K562 (cell line): Measurements from ENCODE around the gene TCP10L. TPM values are rescaled to one million over a fixed set of nuclear protein-coding genes. Genes with fewer than 3 reads are reported as not detected.

Experiments
- ATAC-seq: fragments of 200-7000 bp; cut with Tn5 transposase; 3 replicates; pipeline ENCODE4 v1.9.1; 2020; ENCODE audit warnings: moderate library complexity
- Bru-seq: library from RNA; stranded (reverse); fragments of 400-500 nt; gene quantifications from one replicate; lab custom pipeline; 2021; lab: Mats Ljungman, UMichigan
- BruChase-seq, 2 experiments: library from RNA; stranded (reverse); fragments of 400-500 nt; gene quantifications; one replicate each; lab custom pipeline; 2021; lab: Mats Ljungman, UMichigan
- BruUV-seq: library from RNA; stranded (reverse); fragments of 400-500 nt; replicated peaks from 2 replicates; lab custom pipeline; 2021; lab: Mats Ljungman, UMichigan
- CTCF ChIA-PET: fragments of 300-600 bp; formaldehyde crosslinking; extraction: SDS; loops from one replicate; lab custom pipeline; 2021; ENCODE audit warnings: low intra/inter-chr PET ratio; lab: Yijun Ruan, JAX
- POLR2A ChIA-PET: fragments of 300-600, 350-650 bp; sonication (Branson Sonifier 250); formaldehyde crosslinking; extraction: SDS; loops from one replicate; lab custom pipeline; 2021; ENCODE audit warnings: antibody characterized with exemption, inconsistent platforms; lab: Yijun Ruan, JAX
- DNase-seq, 4 experiments: peaks; one replicate each; pipeline versions ENCODE4 v3.0.0 to v3.0.0-alpha.2; 2011 to 2018; ENCODE audit warnings: low spot score in 3 of 4, mixed read lengths in 3 of 4; ENCODE audit errors: extremely low read depth in 1 of 4
- FAIRE-seq: peaks from 2 replicates; lab custom pipeline; 2011; peaks lifted over from hg19 to GRCh38; lab: Jason Lieb, UNC
- H2AFZ ChIP-seq: 2 replicates; pipeline ENCODE4 v1.6.0; 2011; ENCODE audit warnings: low read depth, low read length, control low read depth, inconsistent platforms
- H3K27ac ChIP-seq: fragments of 200-600 bp; 3 replicates; pipeline ENCODE4 v1.8.0; 2011; ENCODE audit warnings: low read depth, mild to moderate bottlenecking, control low read depth, inconsistent platforms, low read length, moderate library complexity, mixed read lengths; ENCODE audit errors: extremely low read depth
- H3K27me3 ChIP-seq, 2 experiments: fragments of 300-600 bp in 1 of 2; 2 replicates in 1 of 2; 3 replicates in 1 of 2; pipeline versions ENCODE4 v1.6.0 to v1.8.0; 2011; ENCODE audit warnings: inconsistent platforms in 2 of 2, low read length in 2 of 2, mild to moderate bottlenecking in 1 of 2, mixed read lengths in 1 of 2, moderate library complexity in 1 of 2; ENCODE audit not compliant: control insufficient read depth in 2 of 2, insufficient read depth in 2 of 2
- H3K36me3 ChIP-seq: fragments of 300-600 bp; 3 replicates; pipeline ENCODE4 v1.8.0; 2011; ENCODE audit warnings: mild to moderate bottlenecking, low read length, inconsistent platforms; ENCODE audit not compliant: control insufficient read depth, insufficient read depth
- H3K4me1 ChIP-seq, 2 experiments: fragments of 200-600 bp in 1 of 2; replicated peaks in 1 of 2; 2 replicates in 1 of 2; 3 replicates in 1 of 2; pipeline versions ENCODE4 v1.5.1 to v1.8.0; 2011; ENCODE audit warnings: inconsistent platforms in 2 of 2, low read length in 2 of 2, mild to moderate bottlenecking in 1 of 2, mixed read lengths in 1 of 2, moderate library complexity in 1 of 2; ENCODE audit not compliant: control insufficient read depth in 2 of 2, insufficient read depth in 2 of 2
- H3K4me2 ChIP-seq: 2 replicates; pipeline ENCODE4 v1.6.1; 2011; ENCODE audit warnings: low read length, control low read depth, inconsistent platforms, mixed read lengths; ENCODE audit not compliant: insufficient read depth
- H3K4me3 ChIP-seq: fragments of 200-600 bp; sonication (generic), shearing (Covaris generic); 2 replicates; pipeline ENCODE4 v1.5.1; 2016; ENCODE audit warnings: control low read depth, inconsistent platforms
- H3K79me2 ChIP-seq: fragments of 200-600 bp; 3 replicates; pipeline ENCODE4 v1.8.0; 2011; ENCODE audit warnings: low read length, inconsistent platforms; ENCODE audit not compliant: control insufficient read depth, insufficient read depth
- H3K9ac ChIP-seq, 2 experiments: 2 replicates each; pipeline versions ENCODE4 v1.6.0 to v1.6.1; 2011; ENCODE audit warnings: low read depth in 2 of 2, low read length in 2 of 2, control low read depth in 1 of 2, inconsistent platforms in 1 of 2, mild to moderate bottlenecking in 1 of 2, mixed read lengths in 1 of 2; ENCODE audit not compliant: insufficient read depth in 1 of 2
- H3K9me1 ChIP-seq: one replicate; pipeline ENCODE4 v1.6.0; 2011; ENCODE audit warnings: inconsistent platforms, mild to moderate bottlenecking, low read length, moderate library complexity; ENCODE audit not compliant: control insufficient read depth, insufficient read depth
- H3K9me3 ChIP-seq: replicated peaks from 2 replicates; pipeline ENCODE4 v1.5.1; 2011; ENCODE audit warnings: low read depth, low read length, inconsistent platforms; ENCODE audit not compliant: control insufficient read depth, insufficient read depth
- H4K20me1 ChIP-seq: replicated peaks from 2 replicates; pipeline ENCODE4 v1.6.1; 2011; ENCODE audit warnings: low read length, inconsistent platforms, mixed read lengths; ENCODE audit not compliant: control insufficient read depth, insufficient read depth
- CHD1 ChIP-seq: fragments of 200-600 bp; sonication (generic); IDR thresholded peaks from one replicate; pipeline ENCODE4 v1.6.1; 2012; ENCODE audit warnings: mild to moderate bottlenecking, moderate library complexity, low read length, inconsistent platforms
- ELF1 ChIP-seq: fragments of 200-800 bp; sonication (Bioruptor generic); IDR thresholded peaks from 2 replicates; pipeline ENCODE4 v1.6.1; 2016; ENCODE audit warnings: missing genetic modification characterization, missing compliant biosample characterization
- HNRNPH1 ChIP-seq: fragments of 200-400 bp; formaldehyde crosslinking; optimal IDR thresholded peaks from 2 replicates; pipeline ENCODE3; 2017; ENCODE audit warnings: low read depth, mild to moderate bottlenecking, low read length, moderate library complexity
- SAFB2 ChIP-seq: fragments of 200-400 bp; formaldehyde crosslinking; IDR thresholded peaks from 2 replicates; pipeline ENCODE4 v1.6.1; 2018; ENCODE audit warnings: borderline replicate concordance, low read length, low read depth, moderate library complexity; ENCODE audit not compliant: severe bottlenecking
- SPI1 ChIP-seq: IDR thresholded peaks from 2 replicates; pipeline ENCODE4 v1.6.1; 2011; ENCODE audit warnings: low read depth, low read length, control low read depth, borderline replicate concordance
- SUPT5H ChIP-seq: fragments of 450-650 bp; IDR thresholded peaks from 2 replicates; pipeline ENCODE4 v1.6.1; 2016
- ZFP91 ChIP-seq: sonication (generic); formaldehyde crosslinking; IDR thresholded peaks from 2 replicates; pipeline ENCODE4 v1.8.0; 2022; ENCODE audit warnings: mild to moderate bottlenecking, missing genetic modification reagents
- WGBS: fragments of 100-300 bp; shearing (Covaris generic); methylation state at CpG from one replicate; pipeline ENCODE4 v1.1.6; 2016; ENCODE audit warnings: low coverage, mixed read lengths; ENCODE audit not compliant: insufficient coverage; ENCODE audit errors: missing lambda C conversion rate; 5-methylcytosine and 5-hydroxymethylcytosine counted together
- in situ Hi-C: fragments of 300-500 bp; cut with MboI; formaldehyde crosslinking; loops from 4 replicates; pipeline ENCODE4 v1.15.0; 2018; ENCODE audit warnings: inconsistent platforms, mixed read lengths
- intact Hi-C: fragments of 100-400 bp; cut with micrococcal nuclease; formaldehyde crosslinking; loops from 2 replicates; pipeline ENCODE4 v1.14.2; 2022
- long read RNA-seq, 3 experiments: library from polyadenylated mRNA in 2 of 3; library from RNA in 1 of 3; unstranded in 2 of 3; stranded (forward) in 1 of 3; transcript quantifications; one replicate each; pipeline ENCODE4 v2.0.0, GENCODE V29; 2019 to 2022
- polyA minus RNA-seq, 3 experiments: library from RNA; depleted of rRNA, polyadenylated mRNA; stranded (reverse); fragments of >200 nt; gene quantifications; 2 replicates each; pipeline ENCODE4 v1.2.3, GENCODE V29; 2011
- polyA plus RNA-seq, 8 experiments: library from polyadenylated mRNA; depleted of rRNA in 4 of 8; stranded (reverse) in 5 of 8; unstranded in 3 of 8; fragments of >200 nt; fragmentation: Nextera tagmentation in 2 of 8; fragmentation: Illumina TruSeq in 1 of 8; extraction: Ambion mirVana in 2 of 8; extraction: Trizol in 1 of 8; gene quantifications; 2 replicates each; pipeline versions ENCODE4 v1.2.1 to v1.2.3, GENCODE V29; 2011 to 2014; ENCODE audit warnings: inconsistent platforms in 1 of 8, missing spikeins in 1 of 8
- total RNA-seq, 7 experiments: library from RNA; depleted of rRNA in 6 of 7; stranded (reverse); fragments of >200 nt in 6 of 7; fragmentation: Illumina TruSeq in 2 of 7; extraction: Trizol in 2 of 7; gene quantifications; 2 replicates each; pipeline versions ENCODE4 v1.2.1 to v1.2.3, GENCODE V29; 2011 to 2021; ENCODE audit warnings: low replicate concordance in 1 of 7

The TCP10L gene, protein sequence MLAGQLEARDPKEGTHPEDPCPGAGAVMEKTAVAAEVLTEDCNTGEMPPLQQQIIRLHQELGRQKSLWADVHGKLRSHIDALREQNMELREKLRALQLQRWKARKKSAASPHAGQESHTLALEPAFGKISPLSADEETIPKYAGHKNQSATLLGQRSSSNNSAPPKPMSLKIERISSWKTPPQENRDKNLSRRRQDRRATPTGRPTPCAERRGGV
- 0.30 and 0.55 TPM in 2 replicates for total RNA-seq (2011; cell fraction: chromatin; rRNA removed; ENCODE audit: low replicate concordance)
- not detected in 2 replicates for total RNA-seq (2011; cell fraction: nucleolus; rRNA removed)
- total RNA-seq (2011; cell fraction: nucleoplasm; rRNA removed), result 0.37 TPM in 1 of 2 replicates, not detected in the other
- total RNA-seq (2014; rRNA removed) (1.2 TPM in 1 of 2 replicates, not detected in the other), total RNA-seq (2014; rRNA removed; fragmentation: Illumina TruSeq; extraction: Trizol) (0.77 and 0.91 TPM in 2 replicates), total RNA-seq (2015; rRNA removed; fragmentation: Illumina TruSeq; extraction: Trizol) (0.53 and 0.87 TPM in 2 replicates), total RNA-seq (2021) (0.49 and 0.58 TPM in 2 replicates), polyA plus RNA-seq (2011; rRNA removed) (0.19 and 0.38 TPM in 2 replicates), polyA plus RNA-seq (2014; fragmentation: Illumina TruSeq; extraction: Trizol) (0.21 and 0.34 TPM in 2 replicates), polyA plus RNA-seq (2014; fragmentation: Nextera tagmentation; extraction: Ambion mirVana) (under 1 TPM; 0.56 to 0.68 TPM), polyA plus RNA-seq (2014; rRNA removed) (0.76 TPM in 1 of 2 replicates, not detected in the other), polyA minus RNA-seq (2011; rRNA and poly(A)+ RNA removed) (0.39 TPM in 2 replicates), Bru-seq, nascent RNA (percentile 25 among the genes with signal in this experiment), BruChase-seq, experiment 1, labeled RNA remaining after a 2-hour chase (percentile 34 among the genes with signal in this experiment), BruChase-seq, experiment 2, labeled RNA remaining after a 6-hour chase (percentile 42 among the genes with signal in this experiment)
- 0.18 and 0.22 TPM in 2 replicates for polyA plus RNA-seq (2011; cell fraction: cytosol; rRNA removed)
- 0.25 TPM in 1 of 2 replicates, not detected in the other for polyA plus RNA-seq (2011; cell fraction: nucleus; rRNA removed)
- 0.89 and 3.0 TPM in 2 replicates for polyA plus RNA-seq (2012)
- not detected in 2 replicates for polyA minus RNA-seq (2011; cell fraction: cytosol; rRNA and poly(A)+ RNA removed)
- polyA minus RNA-seq (2011; cell fraction: nucleus; rRNA and poly(A)+ RNA removed), result 0.22 TPM in 1 of 2 replicates, not detected in the other
- long read RNA-seq, experiment 1, partial matches to known transcripts, result 0 of 4 reads
- long read RNA-seq, experiment 1, other reads (novel, unspliced or antisense), result 4 of 4 reads
- long read RNA-seq, experiment 2, result 0 reads
- long read RNA-seq, experiment 3, result 0 reads

GRCh38 chr21:32585042-32585710 is at the start of gene TCP10L:
TSS of gene TCP10L (minus strand) at chr21:32585523. CDS start at chr21:32584304, 1,219 bp downstream.
- peak within 1 kb of the TSS; percentile 66 for H3K4me2 ChIP-seq
- H3K9me1 ChIP-seq, result no peaks in the 10 kb centered on the region
- CTCF ChIA-PET, result no interaction called here
- ATAC-seq (peak; percentile 43), FAIRE-seq (no peak), DNase-seq (no peak)
- peak within 1 kb of the TSS; percentile 27 to 80; a peak in 3 of 4 replicates for H3K9ac ChIP-seq
- H3K4me3 ChIP-seq, result no peak within 1 kb of the TSS
- TF ChIP-seq CHD1, result no peak
- peak; percentile 19; the same call in 1 of the 2 replicates for TF ChIP-seq SPI1
- TF ChIP-seq HNRNPH1, result no peak
- TF ChIP-seq SAFB2, result no peak
- TF ChIP-seq ELF1 (tag), result peak; percentile 26; the same call in 1 of the 2 replicates
- TF ChIP-seq ZFP91, result peak; percentile 64
- no peak for TF ChIP-seq SUPT5H
- in situ Hi-C loops, result no loop called here
- H3K36me3 ChIP-seq, result no peaks in the 10 kb centered on the region; the same call in 2 of the 3 replicates
- peaks cover 28 to 36% of the 10 kb centered on the region in 2 experiments for H3K27me3 ChIP-seq
- intact Hi-C loops, result loop anchor here (10.0 kb wide), 1 partner anchor 290 kb away; the partner anchor contains the start of gene MRAP
- peaks cover 13 to 19% of the 10 kb centered on the region in 2 experiments; a peak in 4 of 5 replicates for H3K4me1 ChIP-seq
- H3K79me2 ChIP-seq, result no peaks in the 10 kb centered on the region
- peak within 1 kb of the TSS; percentile 73 for H2AFZ ChIP-seq
- no peak within 1 kb of the TSS for H3K27ac ChIP-seq
- 20% methylated on average over 17 of the region's 17 CpGs for WGBS
- no peaks in the 10 kb centered on the region for H3K9me3 ChIP-seq
- POLR2A ChIA-PET, result no interaction called here
- no peaks in the 10 kb centered on the region for H4K20me1 ChIP-seq
- BruUV-seq, result no TSS peak
